Type B pancreatic cell (in vitro differentiated cells): ENCODE results near the gene HRC. TPM values are rescaled to one million over a fixed set of nuclear protein-coding genes. Genes with fewer than 3 reads are reported as not detected.
A peak's percentile ranks its signal among the peaks of the same experiment; 100 is the strongest.
"Not testable (repeated sequence)": the region's sequence is repeated elsewhere in the genome, so short reads cannot be mapped to it uniquely, and the experiment has no call there.

Source experiments
- DNase-seq: peaks from one replicate; pipeline ENCODE4 v3.0.0; 2021; ENCODE audit warnings: mixed read lengths; ENCODE audit not compliant: unreplicated experiment; ENCODE audit errors: extremely low spot score
- H3K27ac Mint-ChIP-seq: 2 replicates; pipeline ENCODE4 v1.8.0; 2021; ENCODE audit warnings: mild to moderate bottlenecking, mixed read lengths
- H3K27me3 Mint-ChIP-seq: 2 replicates; pipeline ENCODE4 v1.8.0; 2021; ENCODE audit warnings: mixed read lengths
- H3K36me3 Mint-ChIP-seq: 2 replicates; pipeline ENCODE4 v1.8.0; 2021; ENCODE audit warnings: mixed read lengths
- H3K4me1 Mint-ChIP-seq: one replicate; pipeline ENCODE4 v1.8.0; 2021; ENCODE audit warnings: mixed read lengths; ENCODE audit not compliant: unreplicated experiment
- H3K4me3 Mint-ChIP-seq: 2 replicates; pipeline ENCODE4 v1.8.0; 2021; ENCODE audit warnings: mild to moderate bottlenecking, mixed read lengths
- H3K9me3 Mint-ChIP-seq: 2 replicates; pipeline ENCODE4 v1.8.0; 2021; ENCODE audit warnings: mixed read lengths
- CTCF ChIP-seq: fragments of 200-600 bp; sonication (generic); conservative IDR thresholded peaks from 2 replicates; pipeline ENCODE4 v1.5.0; 2021; ENCODE audit warnings: antibody characterized with exemption, mild to moderate bottlenecking
- total RNA-seq: library from RNA; stranded (reverse); gene quantifications from 2 replicates; pipeline ENCODE4 v1.2.1, GENCODE V29; 2021; ENCODE audit warnings: low replicate concordance

Gene HRC
- total RNA-seq, 1 donor from 2014 or later: 3.2 TPM

- no peak for TF ChIP-seq CTCF
- peaks cover 4% of the 10 kb centered on the region for H3K9me3 Mint-ChIP-seq
- peaks cover 11% of the 10 kb centered on the region for H3K36me3 Mint-ChIP-seq
- peaks cover 9% of the 10 kb centered on the region for H3K4me1 Mint-ChIP-seq
- H3K4me3 Mint-ChIP-seq: peak overlapping the region; percentile 81
- H3K27me3 Mint-ChIP-seq: no peaks in the 10 kb centered on the region
- H3K27ac Mint-ChIP-seq: peak overlapping the region; percentile 69
- DNase-seq: no peak
Measured at GRCh38 chr19:49132974-49133609, 22.1 kb downstream of the HRC start.

GRCh38 chr19:49130325-49130724, 24.9 kb downstream of the HRC start:
- Mint-ChIP-seq H3K4me3 (no peak overlapping the region), H3K4me1 (peaks cover 10% of the 10 kb centered on the region)

GRCh38 chr19:49129238-49129583, 26.0 kb downstream of the HRC start:
- H3K36me3 Mint-ChIP-seq: no peaks in the 10 kb centered on the region
- no peak for DNase-seq
- TF ChIP-seq CTCF: no peak
- peaks cover 5% of the 10 kb centered on the region for H3K27me3 Mint-ChIP-seq
- peaks cover 10% of the 10 kb centered on the region for H3K4me1 Mint-ChIP-seq
- H3K9me3 Mint-ChIP-seq: no peaks in the 10 kb centered on the region
- no peak overlapping the region for H3K27ac Mint-ChIP-seq
- peak overlapping the region; percentile 59 for H3K4me3 Mint-ChIP-seq

More at GRCh38 chr19:49130325-49130724, 24.9 kb downstream of the HRC start:
- DNase-seq: no peak
- Mint-ChIP-seq H3K27ac (no peak overlapping the region), H3K36me3 (no peaks in the 10 kb centered on the region), H3K9me3 (no peaks in the 10 kb centered on the region), H3K27me3 (no peaks in the 10 kb centered on the region)
- no peak for TF ChIP-seq CTCF

- DNase-seq: no peak
- Mint-ChIP-seq H3K27me3 (peaks cover 7% of the 10 kb centered on the region), H3K4me3 (peak overlapping the region; percentile 91), H3K9me3 (no peaks in the 10 kb centered on the region), H3K36me3 (no peaks in the 10 kb centered on the region), H3K27ac (peak overlapping the region; percentile 74), H3K4me1 (peaks cover 10% of the 10 kb centered on the region)
- no peak for TF ChIP-seq CTCF
Measured at GRCh38 chr19:49128545-49129237, 26.5 kb downstream of the HRC start.

- TF ChIP-seq CTCF: peak; percentile 58
- Mint-ChIP-seq H3K9me3 (no peaks in the 10 kb centered on the region), H3K27me3 (peaks cover 10% of the 10 kb centered on the region), H3K27ac (peak overlapping the region; percentile 74), H3K36me3 (no peaks in the 10 kb centered on the region), H3K4me1 (peaks cover 10% of the 10 kb centered on the region), H3K4me3 (peak overlapping the region; percentile 91)
- peak; percentile 97 for DNase-seq
Measured at GRCh38 chr19:49127674-49128544, 27.3 kb downstream of the HRC start.

- H3K9me3 Mint-ChIP-seq, H3K36me3 Mint-ChIP-seq, H3K4me3 Mint-ChIP-seq, H3K27ac Mint-ChIP-seq, DNase-seq: not testable (repeated sequence)
- Mint-ChIP-seq H3K27me3 (peaks cover 14% of the 10 kb centered on the region), H3K4me1 (peaks cover 10% of the 10 kb centered on the region)
Measured at GRCh38 chr19:49127225-49127624, 28.0 kb downstream of the HRC start.
